SU-DHL-6 (cell line): ENCODE data around the gene NUFIP1.
"Not testable (repeated sequence)": the region's sequence is repeated elsewhere in the genome, so short reads cannot be mapped to it uniquely, and the experiment has no call there.

Source experiments
- H2AFZ ChIP-seq: fragments of 200-600 bp; sonication (generic); 2 replicates; pipeline ENCODE4 v1.6.1; 2014; ENCODE audit warnings: low read depth, mild to moderate bottlenecking, moderate library complexity, mixed read lengths, antibody characterized with exemption, low read length; ENCODE audit not compliant: severe bottlenecking
- H3F3A ChIP-seq: fragments of 200-600 bp; shearing (Covaris generic); 2 replicates; pipeline ENCODE4 v1.6.0; 2016; ENCODE audit warnings: antibody characterized with exemption, mild to moderate bottlenecking; ENCODE audit not compliant: insufficient read depth
- H3K27ac ChIP-seq: fragments of 200-600 bp; sonication (generic); 2 replicates; pipeline ENCODE4 v1.5.1; 2016; ENCODE audit warnings: low read depth, mild to moderate bottlenecking, low read length, moderate library complexity, mixed read lengths
- H3K27me3 ChIP-seq: fragments of 200-600 bp; sonication (generic), shearing (Covaris generic); 2 replicates; pipeline ENCODE4 v1.6.0; 2014; ENCODE audit warnings: mild to moderate bottlenecking, low read length
- H3K36me3 ChIP-seq: fragments of 200-600 bp; sonication (generic); 2 replicates; pipeline ENCODE4 v1.6.1; 2014; ENCODE audit warnings: mild to moderate bottlenecking, low read length, mixed read lengths
- H3K4me2 ChIP-seq: fragments of 300-600, 200-600 bp; shearing (Covaris generic), sonication (generic); 2 replicates; pipeline ENCODE4 v1.6.0; 2014; ENCODE audit warnings: low read length, low read depth, mild to moderate bottlenecking; ENCODE audit not compliant: poor library complexity, severe bottlenecking
- H3K4me3 ChIP-seq: fragments of 200-600 bp; sonication (generic); 2 replicates; pipeline ENCODE4 v1.5.1; 2014; ENCODE audit warnings: antibody characterized with exemption, low read length, mild to moderate bottlenecking, mixed read lengths; ENCODE audit not compliant: insufficient read depth, poor library complexity, severe bottlenecking
- H3K79me2 ChIP-seq: fragments of 200-600 bp; sonication (generic); 2 replicates; pipeline ENCODE4 v1.6.1; 2014; ENCODE audit warnings: mild to moderate bottlenecking, low read length, moderate library complexity; ENCODE audit not compliant: insufficient read depth
- H3K9ac ChIP-seq: fragments of 200-600 bp; sonication (generic); 2 replicates; pipeline ENCODE4 v1.7.0; 2014; ENCODE audit warnings: mild to moderate bottlenecking, low read length
- H3K9me2 ChIP-seq: fragments of 200-600 bp; sonication (generic); replicated peaks from 2 replicates; pipeline ENCODE4 v1.6.1; 2014; ENCODE audit warnings: low read length; ENCODE audit not compliant: insufficient read depth
- H3K9me3 ChIP-seq: fragments of 200-600 bp; sonication (generic); 2 replicates; pipeline ENCODE4 v1.6.1; 2014; ENCODE audit warnings: low read length, mixed read lengths; ENCODE audit not compliant: insufficient read depth
- H4K20me1 ChIP-seq: fragments of 200-600 bp; sonication (generic); 2 replicates; pipeline ENCODE4 v1.6.1; 2014; ENCODE audit warnings: low read depth, mild to moderate bottlenecking, antibody characterized with exemption, low read length, moderate library complexity, mixed read lengths
- CTCF ChIP-seq: fragments of 200-600 bp; sonication (generic); IDR thresholded peaks from one replicate; pipeline ENCODE4 v1.5.1; 2017; ENCODE audit warnings: antibody characterized with exemption, mild to moderate bottlenecking, low read length, moderate library complexity; ENCODE audit not compliant: insufficient read depth, poor library complexity, severe bottlenecking
- EZH2phosphoT487 ChIP-seq: fragments of 200-600 bp; sonication (generic), shearing (Covaris generic); conservative IDR thresholded peaks from 2 replicates; pipeline ENCODE4 v1.6.1; 2018; ENCODE audit warnings: mild to moderate bottlenecking, antibody characterized with exemption, low read length, moderate library complexity, mixed read lengths

Gene NUFIP1

DNA sequence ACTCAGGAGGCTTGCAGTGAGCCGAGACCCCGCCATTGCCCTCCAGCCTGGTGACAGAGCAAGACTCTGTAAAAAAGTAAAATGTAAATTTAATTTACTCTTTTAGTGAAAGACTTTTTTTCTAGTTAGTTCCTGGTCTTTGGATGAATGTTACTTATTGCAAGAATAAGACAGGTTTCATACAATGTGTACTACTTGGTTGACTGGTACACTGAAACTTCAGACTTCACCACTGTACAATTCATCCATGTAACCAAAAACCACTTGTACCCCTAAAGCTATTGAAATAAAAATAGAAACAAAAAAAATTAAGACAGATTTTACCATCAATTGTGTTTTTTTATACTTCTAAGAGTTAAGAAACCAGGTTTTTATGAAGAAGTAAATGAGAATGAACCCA is 35.6 kb upstream of the NUFIP1 start:
- H3K36me3 ChIP-seq = peaks cover 28% of the 10 kb centered on the region
- no peak overlapping the region for H3K4me3 ChIP-seq
- H4K20me1 ChIP-seq = no peaks in the 10 kb centered on the region
- no peaks in the 10 kb centered on the region for H3K79me2 ChIP-seq
- no peaks in the 10 kb centered on the region for H3F3A ChIP-seq
- H3K9ac ChIP-seq = no peak overlapping the region
- no peaks in the 10 kb centered on the region for H3K9me3 ChIP-seq
- H2AFZ ChIP-seq = no peak overlapping the region
- no peak overlapping the region for H3K4me2 ChIP-seq
- no peak overlapping the region for H3K27ac ChIP-seq
- no peaks in the 10 kb centered on the region for H3K9me2 ChIP-seq
- no peaks in the 10 kb centered on the region for H3K27me3 ChIP-seq
- TF ChIP-seq CTCF (no peak), EZH2phosphoT487 (no peak)

GRCh38 chr13:45021250-45021649 is 32.0 kb upstream of the NUFIP1 start:
- H3K9me3 ChIP-seq = no peaks in the 10 kb centered on the region
- H3F3A ChIP-seq = no peaks in the 10 kb centered on the region
- H3K79me2 ChIP-seq = no peaks in the 10 kb centered on the region
- no peak overlapping the region for H3K4me2 ChIP-seq
- TF ChIP-seq CTCF = no peak
- H3K9me2 ChIP-seq = no peaks in the 10 kb centered on the region
- no peak overlapping the region for H3K4me3 ChIP-seq
- no peak overlapping the region for H2AFZ ChIP-seq
- no peaks in the 10 kb centered on the region for H4K20me1 ChIP-seq
- H3K27me3 ChIP-seq = no peaks in the 10 kb centered on the region
- no peak overlapping the region for H3K27ac ChIP-seq
- peaks cover 30% of the 10 kb centered on the region; the same call in 1 of the 2 replicates for H3K36me3 ChIP-seq
- no peak overlapping the region for H3K9ac ChIP-seq

DNA sequence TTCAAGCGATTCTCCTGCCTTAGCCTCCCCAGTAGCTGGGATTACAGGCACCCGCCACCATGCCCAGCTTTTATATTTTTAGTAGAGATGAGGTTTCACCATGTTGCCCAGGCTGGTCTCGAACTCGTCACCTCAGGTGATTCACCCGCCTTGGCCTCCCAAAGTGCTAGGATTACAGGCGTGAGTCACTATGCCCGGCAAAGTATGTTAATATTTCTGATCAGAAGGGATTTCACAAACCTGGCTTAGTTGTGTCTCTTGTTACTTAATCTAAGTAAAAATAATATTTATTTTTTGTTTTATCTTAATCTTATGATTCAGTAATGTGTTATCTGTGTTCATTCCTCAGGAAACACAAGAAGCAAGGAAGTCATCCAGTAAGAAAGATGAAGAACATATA is 30.7 kb upstream of the NUFIP1 start:
- not testable (repeated sequence) for H3K27ac ChIP-seq, H4K20me1 ChIP-seq, H3K9me2 ChIP-seq, H3K79me2 ChIP-seq, H3K4me2 ChIP-seq, H3K9me3 ChIP-seq, H3K4me3 ChIP-seq, H3F3A ChIP-seq, H3K9ac ChIP-seq, H2AFZ ChIP-seq, H3K27me3 ChIP-seq
- peaks cover 31% of the 10 kb centered on the region; the same call in 1 of the 2 replicates for H3K36me3 ChIP-seq

GRCh38 chr13:45016792-45017425 is 27.6 kb upstream of the NUFIP1 start:
- H3K79me2 ChIP-seq = no peaks in the 10 kb centered on the region
- no peak for TF ChIP-seq EZH2phosphoT487
- no peak for TF ChIP-seq CTCF
- no peaks in the 10 kb centered on the region for H4K20me1 ChIP-seq
- peaks cover 27% of the 10 kb centered on the region; the same call in 1 of the 2 replicates for H3K36me3 ChIP-seq
- no peaks in the 10 kb centered on the region for H3K9me3 ChIP-seq
- no peaks in the 10 kb centered on the region for H3F3A ChIP-seq
- H3K9ac ChIP-seq = no peak overlapping the region
- H3K4me2 ChIP-seq = no peak overlapping the region
- H3K9me2 ChIP-seq = no peaks in the 10 kb centered on the region
- no peak overlapping the region for H3K4me3 ChIP-seq
- H3K27me3 ChIP-seq = no peaks in the 10 kb centered on the region
- no peak overlapping the region for H2AFZ ChIP-seq
- no peak overlapping the region for H3K27ac ChIP-seq
